ENCODE measurements around the gene TLE7. TPM values are rescaled to one million over a fixed set of nuclear protein-coding genes. Genes with fewer than 3 reads are reported as not detected.

TLE7 gene
- total and polyA plus RNA-seq, 2 of the 4 experiments (the other 2 are of a cell fraction) = not detected

GRCh38 chr16:71491054-71491453 lies 49.2 kb upstream of the TLE7 start:
- H4K20me1 ChIP-seq (ENCODE audit: insufficient read depth, low read length) = no peaks in the 10 kb centered on the region
- no peak overlapping the region for H2BK120ac ChIP-seq (ENCODE audit: low read depth, low read length)
- peaks cover 4% of the 10 kb centered on the region for H3K27me3 ChIP-seq (ENCODE audit: control insufficient read depth, insufficient read depth, low read length)
- H3K9me3 ChIP-seq (ENCODE audit: control insufficient read depth, insufficient read depth, low read length) = no peaks in the 10 kb centered on the region
- H3K79me1 ChIP-seq (ENCODE audit: low read depth in 1 of 2, low read length in 2 of 2) = no peaks in the 10 kb centered on the region
- no peak for TF ChIP-seq CTCF (conservative IDR thresholded peaks at IDR 0.05; ENCODE audit: low read depth, low read length)
- no peak for TF ChIP-seq ELK1 (IDR thresholded peaks at IDR 0.05; ENCODE audit: borderline replicate concordance, low read depth, low read length)
- no peak for TF ChIP-seq MAZ (IDR thresholded peaks at IDR 0.05; ENCODE audit: borderline replicate concordance, low read depth, low read length)
- no peak for TF ChIP-seq CEBPB (IDR thresholded peaks at IDR 0.05; ENCODE audit: low read depth, low read length)
- no peak for TF ChIP-seq MAFK (IDR thresholded peaks at IDR 0.05; ENCODE audit: low read depth, low read length)
- TF ChIP-seq MXI1 (IDR thresholded peaks at IDR 0.05; ENCODE audit: borderline replicate concordance, low read depth, low read length) = no peak
- TF ChIP-seq USF2 (IDR thresholded peaks at IDR 0.05; ENCODE audit: low read depth, low read length) = no peak
- no peak for TF ChIP-seq RCOR1 (IDR thresholded peaks at IDR 0.05; ENCODE audit: insufficient replicate concordance, low read length)
- TF ChIP-seq BHLHE40 (IDR thresholded peaks at IDR 0.05; ENCODE audit: low read depth, low read length) = no peak
- TF ChIP-seq SMC3 (IDR thresholded peaks at IDR 0.05; ENCODE audit: low read depth, low read length) = no peak
- TF ChIP-seq RAD21 (IDR thresholded peaks at IDR 0.05; ENCODE audit: low read length) = no peak
- TF ChIP-seq POLR2A (IDR thresholded peaks at IDR 0.05; ENCODE audit: low read depth, low read length) = no peak
- no peak for TF ChIP-seq FOS (IDR thresholded peaks at IDR 0.05; ENCODE audit: low read depth, low read length)
- no peak for TF ChIP-seq NFE2L2 (IDR thresholded peaks at IDR 0.05; ENCODE audit: low read depth, low read length)
- no peak for TF ChIP-seq RFX5 (IDR thresholded peaks at IDR 0.05; ENCODE audit: low read depth, low read length)
- no peak for TF ChIP-seq CHD1 (IDR thresholded peaks at IDR 0.05; ENCODE audit: low read depth, low read length)
- no peak overlapping the region for H2AFZ ChIP-seq (replicated peaks; ENCODE audit: low read length, poor library complexity)
- no peak overlapping the region for H2BK5ac ChIP-seq (ENCODE audit: low read depth, low read length, poor library complexity, severe bottlenecking)
- dilution Hi-C loops (cut with HindIII; ENCODE audit: low sequenced_read_pairs, unreplicated experiment) = no loop called here
- ATAC-seq (ENCODE audit: low read depth) (no peak), DNase-seq (no peak)
- no peak overlapping the region for H3K4me3 ChIP-seq (ENCODE audit: insufficient read depth, low read depth, low read length)
- no peak overlapping the region for H3K14ac ChIP-seq (replicated peaks; ENCODE audit: low read depth, low read length)
- no peak overlapping the region for H3K27ac ChIP-seq (ENCODE audit: insufficient read depth, low read length)
- in situ Hi-C loops (cut with MboI; ENCODE audit: low sequenced_read_pairs) = loop anchor here (25.0 kb wide), 1 partner anchor 704 kb away; no protein-coding TSS in a partner anchor
- no peak overlapping the region for H4K91ac ChIP-seq (ENCODE audit: insufficient read depth, low read depth, low read length)
- no peak overlapping the region for H3K9ac ChIP-seq (ENCODE audit: low read depth, low read length)
- no CpG with 5 or more reads among the region's 3 CpGs for WGBS, 2 experiments (ENCODE audit: extremely low coverage in 2 of 2, insufficient read length in 1 of 2)
- no peak overlapping the region for H4K8ac ChIP-seq (ENCODE audit: low read depth in 2 of 2, low read length in 2 of 2)
- no peak overlapping the region for H3K4me2 ChIP-seq (ENCODE audit: low read depth, low read length)
- POLR2A ChIA-PET (ENCODE audit: unreplicated experiment) = no interaction called here
- CTCF ChIA-PET = interaction anchor here (1.3 kb wide), 1 partner anchor 78 kb away, joined by 7 read pairs; no protein-coding TSS in a partner anchor
- H3K18ac ChIP-seq (ENCODE audit: low read depth, low read length) = no peak overlapping the region
- no peaks in the 10 kb centered on the region for H3K36me3 ChIP-seq (ENCODE audit: control insufficient read depth, insufficient read depth, low read length)
- no peak overlapping the region for H3K23ac ChIP-seq (ENCODE audit: low read depth, low read length)
- no peaks in the 10 kb centered on the region for H3K4me1 ChIP-seq (ENCODE audit: control insufficient read depth, insufficient read depth, low read length)
- H3K56ac ChIP-seq (ENCODE audit: extremely low read depth, insufficient read depth, low read length) = no peak overlapping the region
- no peak overlapping the region for H2AK9ac ChIP-seq (replicated peaks; ENCODE audit: low read depth, low read length, poor library complexity)
- H3K4ac ChIP-seq (ENCODE audit: low read depth, low read length) = no peak overlapping the region
- no peaks in the 10 kb centered on the region for H3K9me1 ChIP-seq (ENCODE audit: insufficient read depth, low read length)
- no peak overlapping the region for H2AK5ac ChIP-seq (ENCODE audit: low read depth, low read length)
- intact Hi-C loops (cut with micrococcal nuclease) = loop anchor here (10.0 kb wide), 1 partner anchor 124 kb away; no protein-coding TSS in a partner anchor
- H2BK20ac ChIP-seq (ENCODE audit: low read depth, low read length) = no peak overlapping the region
- H4K5ac ChIP-seq (ENCODE audit: low read depth, low read length) = no peak overlapping the region
- H2BK15ac ChIP-seq (ENCODE audit: low read depth, low read length) = no peak overlapping the region
- no TSS peak for BruUV-seq (replicated peaks)
